Measurements from ENCODE around the gene RCC1.
"Not testable (repeated sequence)": the region's sequence is repeated elsewhere in the genome, so short reads cannot be mapped to it uniquely, and the experiment has no call there.

The RCC1 gene

DNA sequence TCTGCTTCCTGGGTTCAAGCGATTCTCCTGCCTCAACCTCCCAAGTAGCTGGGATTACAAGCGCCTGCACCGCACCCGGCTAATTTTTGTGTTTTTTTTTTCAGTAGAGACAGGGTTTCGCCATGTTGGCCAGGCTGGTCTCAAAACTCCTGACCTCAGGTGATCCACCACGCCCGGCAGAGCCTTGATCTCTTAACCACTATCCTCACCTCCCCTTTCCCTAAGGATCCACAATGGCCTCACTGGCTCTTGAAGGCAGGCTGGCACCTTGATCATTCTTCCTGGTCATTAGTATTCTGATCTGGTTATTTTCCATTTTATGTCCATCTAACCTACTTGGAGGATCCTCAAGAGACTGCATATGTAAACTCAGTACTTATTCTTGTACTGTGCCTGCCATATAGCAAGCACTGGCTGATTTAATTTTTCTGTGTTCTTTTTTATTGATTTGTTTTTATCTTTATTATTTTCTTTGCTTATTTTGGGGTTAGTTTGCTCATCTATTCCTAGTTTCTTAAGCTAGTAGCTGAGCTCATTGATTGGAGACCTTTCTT, 6.3 kb downstream of the RCC1 start:
- no peak for DNase-seq (ENCODE audit: low read depth in 3 of 3)

DNA sequence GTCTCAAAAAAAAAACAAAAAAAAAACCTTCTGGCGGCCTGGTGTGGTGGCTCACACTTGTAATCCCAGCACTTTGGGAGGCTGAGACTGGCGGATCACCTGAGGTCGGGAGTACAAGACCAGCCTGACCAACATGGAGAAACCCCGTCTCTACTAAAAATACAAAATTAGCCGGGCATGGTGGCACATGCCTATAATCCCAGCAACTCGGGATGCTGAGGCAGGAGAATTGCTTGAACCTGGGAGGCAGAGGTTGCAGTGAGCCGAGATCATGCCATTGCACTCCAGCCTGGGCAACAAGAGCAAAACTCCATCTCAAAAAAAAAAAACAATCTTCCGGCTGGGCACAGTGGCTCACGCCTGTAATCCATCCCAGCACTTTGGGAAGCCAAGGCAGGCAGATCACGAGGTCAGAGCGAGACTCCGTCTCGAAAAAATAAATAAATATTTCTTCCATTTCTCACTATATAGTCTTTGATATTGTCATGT, 8.6 kb downstream of the RCC1 start:
- DNase-seq (ENCODE audit: low read depth in 3 of 3), result not testable (repeated sequence)

DNA sequence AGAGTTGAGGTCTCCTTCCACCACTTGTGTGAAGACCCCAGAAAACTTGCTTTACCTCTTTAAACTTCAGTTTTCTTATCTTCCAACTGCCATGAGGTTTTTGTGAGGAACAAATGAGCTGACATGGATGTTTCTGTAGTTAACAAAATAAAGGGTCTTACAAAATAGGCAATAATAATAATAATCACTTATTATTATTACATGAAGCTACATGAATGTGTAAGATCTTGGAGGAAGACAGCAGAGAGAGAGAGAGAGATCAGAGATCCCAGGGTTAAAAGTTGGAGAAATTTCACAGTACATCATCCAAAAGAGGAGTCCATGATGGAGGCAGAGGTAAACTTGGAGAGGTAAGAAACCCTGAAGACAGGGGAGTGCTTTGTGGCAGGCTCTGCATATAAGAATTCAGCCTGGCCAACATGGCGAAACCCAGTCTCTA, 10.7 kb downstream of the RCC1 start:
- no peak for DNase-seq (ENCODE audit: low read depth in 3 of 3)

DNA sequence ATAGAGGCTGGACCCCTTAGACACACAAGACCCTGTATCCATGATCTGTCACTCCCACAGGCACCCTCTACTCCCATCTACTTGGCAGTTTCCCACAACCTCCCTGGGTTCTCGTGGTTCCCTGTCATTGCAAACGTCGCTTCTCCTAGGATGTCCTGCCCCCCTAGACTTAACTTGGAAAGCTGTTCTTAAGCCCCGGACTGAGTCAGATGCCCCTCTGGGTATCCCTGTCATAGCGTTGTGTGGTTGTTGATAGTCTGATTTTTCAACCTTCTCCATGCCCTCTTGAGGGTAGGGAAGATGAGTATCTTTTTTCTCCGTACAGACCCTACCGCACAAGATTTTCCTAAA, 11.8 kb downstream of the RCC1 start:
- DNase-seq (ENCODE audit: low read depth in 3 of 3), result no peak

- peak; percentile 79 to 85 (median 80) for DNase-seq (ENCODE audit: low read depth in 3 of 3)
Observed at GRCh38 chr1:28518000-28518744, 12.3 kb downstream of the RCC1 start.

- DNase-seq (ENCODE audit: low read depth in 3 of 3), result peak in 1 of 3 donors; percentile 54
Observed at GRCh38 chr1:28518745-28519341, 13.0 kb downstream of the RCC1 start.

DNA sequence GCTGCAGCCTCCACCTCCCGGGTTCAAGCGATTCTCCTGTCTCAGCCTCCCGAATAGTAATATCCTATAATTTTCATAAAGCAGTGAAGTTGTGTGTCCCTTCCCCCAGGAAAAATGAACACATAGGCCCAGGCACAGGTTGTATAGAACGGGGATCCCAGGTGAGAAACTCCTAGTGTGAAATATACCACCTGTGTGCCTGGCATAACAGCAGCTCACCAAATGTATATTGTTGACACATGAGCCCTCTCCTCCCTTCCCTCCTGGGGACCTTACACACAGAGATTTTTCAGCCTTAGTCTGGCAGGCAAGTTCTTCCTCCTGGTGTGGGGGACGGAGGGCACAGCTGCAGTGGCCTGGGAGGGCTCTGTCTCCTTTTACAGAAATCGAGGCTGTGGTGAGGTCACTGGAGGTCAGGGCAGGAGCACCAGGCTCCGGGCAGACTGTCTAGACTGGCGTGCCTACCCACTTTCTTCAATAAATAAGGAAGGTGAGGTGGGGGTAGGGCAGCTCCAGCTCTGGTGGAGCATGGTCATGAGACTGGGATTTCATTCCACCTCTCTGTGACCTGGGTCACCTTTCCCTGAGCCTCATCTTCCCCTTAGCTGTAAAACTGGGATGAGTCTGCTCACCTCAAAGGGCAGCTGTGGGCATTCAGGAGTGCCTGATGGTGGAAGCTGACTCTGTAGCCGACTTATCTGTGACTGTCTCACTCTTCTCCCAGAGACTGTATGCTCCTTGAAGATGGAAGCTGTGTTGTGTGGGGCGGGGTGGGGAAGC, 14.3 kb downstream of the RCC1 start:
- DNase-seq (ENCODE audit: low read depth in 3 of 3), result no peak

GRCh38 chr1:28520796-28521195, 15.0 kb downstream of the RCC1 start:
- DNase-seq (ENCODE audit: low read depth in 3 of 3), result not testable (repeated sequence)

- DNase-seq (ENCODE audit: low read depth in 3 of 3), result no peak
Observed at GRCh38 chr1:28521502-28522164, 15.8 kb downstream of the RCC1 start.

DNA sequence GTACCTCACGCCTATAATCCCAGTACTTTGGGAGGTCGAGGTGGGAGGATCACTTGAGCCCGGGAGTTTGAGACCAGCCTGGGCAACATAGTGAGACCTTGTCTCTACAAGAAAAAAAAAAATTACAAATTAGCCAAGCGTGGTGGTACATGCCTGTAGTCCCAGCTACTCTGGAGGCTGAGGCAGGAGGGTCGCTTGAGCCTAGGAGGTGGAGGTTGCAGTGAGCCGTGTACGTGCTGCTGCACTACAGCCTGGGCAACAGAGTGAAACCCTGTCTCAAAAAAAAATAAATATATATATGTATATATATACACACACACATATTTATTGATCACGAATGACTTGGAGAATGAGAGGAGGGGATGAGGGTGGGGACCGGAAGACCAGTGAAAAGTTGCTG, 16.7 kb downstream of the RCC1 start:
- DNase-seq (ENCODE audit: low read depth in 3 of 3), result not testable (repeated sequence)

DNA sequence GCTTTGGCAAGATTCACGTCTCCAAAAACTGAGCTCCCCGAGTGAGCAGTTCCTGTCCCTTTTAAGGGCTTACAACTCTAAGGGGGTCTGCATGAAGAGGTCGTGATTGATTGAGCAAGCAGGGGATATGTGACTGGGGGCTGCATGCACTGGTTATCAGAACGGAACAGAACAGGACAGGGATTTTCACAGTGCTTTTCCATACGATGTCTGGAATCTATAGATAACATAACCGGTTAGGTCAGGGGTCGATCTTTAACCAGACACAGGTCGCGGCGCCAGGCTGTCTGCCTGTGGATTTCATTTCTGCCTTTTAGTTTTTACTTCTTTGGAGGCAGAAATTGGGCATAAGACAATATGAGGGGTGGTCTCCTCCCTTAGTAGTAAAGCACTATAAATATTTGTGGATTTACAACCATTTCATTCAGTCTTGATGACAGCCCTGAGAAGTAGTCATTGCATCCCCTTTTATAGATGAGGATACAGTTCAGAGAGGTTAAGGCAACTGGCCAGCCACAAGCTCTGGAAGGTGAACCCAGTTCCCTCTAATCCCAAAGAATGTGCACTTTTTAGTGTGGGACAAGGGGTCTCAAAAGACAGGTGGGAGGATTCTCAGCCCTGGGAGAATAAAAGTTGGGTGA, 19.3 kb downstream of the RCC1 start:
- DNase-seq (ENCODE audit: low read depth in 3 of 3), result not testable (repeated sequence)

GRCh38 chr1:28526886-28527285, 21.0 kb downstream of the RCC1 start:
- no peak for DNase-seq (ENCODE audit: low read depth in 3 of 3)

DNA sequence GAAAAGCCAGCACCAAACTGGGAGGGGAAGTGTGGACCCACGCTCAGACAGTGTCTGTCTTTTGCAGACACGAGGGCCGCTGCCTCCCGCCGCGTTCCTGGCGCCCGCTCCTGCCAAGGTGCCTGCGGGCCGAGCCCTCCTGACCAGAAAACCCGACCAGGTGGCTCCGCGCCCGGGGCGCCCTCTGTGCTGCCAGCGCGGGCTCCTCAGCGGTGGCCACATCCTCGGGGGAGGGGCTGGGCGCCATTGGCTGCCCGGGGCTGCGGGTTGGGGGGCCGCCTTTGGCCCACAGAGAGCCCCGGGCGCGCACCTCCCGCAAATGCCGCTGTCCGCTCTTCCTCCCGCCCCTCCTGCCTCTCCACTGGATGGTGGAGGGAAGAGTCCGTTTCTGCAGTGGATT, 24.6 kb downstream of the RCC1 start:
- DNase-seq (ENCODE audit: low read depth in 3 of 3), result no peak

- DNase-seq (ENCODE audit: low read depth in 3 of 3), result no peak
Observed at GRCh38 chr1:28534671-28535070, 28.8 kb downstream of the RCC1 start.

DNA sequence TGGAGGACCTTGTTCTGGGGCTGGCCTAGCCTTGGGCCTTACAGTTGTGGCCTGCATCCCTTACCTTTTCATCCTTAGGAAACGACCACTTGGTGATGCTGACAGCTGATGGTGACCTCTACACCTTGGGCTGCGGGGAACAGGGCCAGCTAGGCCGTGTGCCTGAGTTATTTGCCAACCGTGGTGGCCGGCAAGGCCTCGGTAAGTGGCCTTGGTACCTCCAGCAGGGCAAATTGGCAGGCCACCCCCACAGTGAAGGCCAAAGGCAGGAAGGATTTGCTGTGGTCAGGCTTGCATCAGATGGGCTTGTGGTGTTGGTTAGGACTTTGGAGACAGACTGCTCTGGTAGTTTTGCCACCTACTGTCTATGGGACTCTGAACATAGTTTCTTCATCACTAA, 29.3 kb downstream of the RCC1 start:
- DNase-seq (ENCODE audit: low read depth in 3 of 3), result no peak

DNA sequence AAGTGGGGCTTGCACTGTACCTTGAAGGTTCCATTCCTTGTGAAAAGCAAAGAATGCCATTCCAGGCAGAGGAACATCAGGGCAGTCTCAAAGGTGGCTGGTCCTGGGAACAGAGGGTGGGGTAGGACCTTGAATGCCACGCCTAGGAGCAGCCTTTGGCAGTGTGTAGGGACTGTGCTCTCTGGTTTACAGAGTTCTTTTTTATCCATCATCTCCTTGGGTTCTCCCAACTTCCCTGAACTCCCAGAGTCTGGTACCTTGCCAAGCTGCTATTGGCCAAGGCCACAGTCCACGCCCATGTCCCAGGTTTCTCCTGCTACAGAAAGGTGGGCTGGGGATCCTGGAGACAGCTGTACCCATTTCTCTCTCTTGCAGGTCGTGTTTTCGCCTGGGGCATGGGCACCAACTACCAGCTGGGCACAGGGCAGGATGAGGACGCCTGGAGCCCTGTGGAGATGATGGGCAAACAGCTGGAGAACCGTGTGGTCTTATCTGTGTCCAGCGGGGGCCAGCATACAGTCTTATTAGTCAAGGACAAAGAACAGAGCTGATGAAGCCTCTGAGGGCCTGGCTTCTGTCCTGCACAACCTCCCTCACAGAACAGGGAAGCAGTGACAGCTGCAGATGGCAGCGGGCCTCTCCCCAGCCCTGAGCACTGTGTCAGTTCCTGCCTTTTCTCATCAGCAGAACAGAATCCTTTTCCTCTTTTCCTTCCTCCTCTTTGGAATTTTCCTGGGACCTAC, 31.8 kb downstream of the RCC1 start:
- no peak for DNase-seq (ENCODE audit: low read depth in 3 of 3)

DNA sequence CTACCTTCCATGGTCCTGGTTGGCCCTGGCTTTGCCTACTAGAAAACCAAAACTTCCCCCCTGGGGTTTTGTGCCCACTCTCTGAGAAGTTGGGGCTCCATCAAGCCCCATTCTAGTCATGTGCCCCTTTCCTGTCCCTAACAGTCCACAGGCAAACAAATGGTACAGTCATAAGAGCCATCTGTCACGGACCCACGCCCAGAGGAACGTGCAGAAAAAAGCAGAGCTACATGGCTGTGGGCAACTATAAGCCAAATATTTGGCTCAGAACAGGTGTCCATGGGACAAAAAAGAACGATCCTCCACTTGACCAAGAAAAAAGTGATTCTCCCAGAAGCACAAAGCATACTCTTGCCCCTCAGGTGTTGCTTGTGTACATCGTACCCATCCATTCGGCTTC, 32.4 kb downstream of the RCC1 start:
- DNase-seq (ENCODE audit: low read depth in 3 of 3), result no peak

- no peak for DNase-seq (ENCODE audit: low read depth in 3 of 3)
Observed at GRCh38 chr1:28540651-28541050, 34.8 kb downstream of the RCC1 start.

- not testable (repeated sequence) for DNase-seq (ENCODE audit: low read depth in 3 of 3)
Observed at GRCh38 chr1:28541414-28542015, 35.7 kb downstream of the RCC1 start.

GRCh38 chr1:28545246-28545628, 39.4 kb downstream of the RCC1 start:
- no peak for DNase-seq (ENCODE audit: low read depth in 3 of 3)
